Central memory CD8-positive, alpha-beta T cell (primary cell): ENCODE measurements around the gene CDC42EP4.
A peak's percentile ranks its signal among the peaks of the same experiment; 100 is the strongest.

Experiments
- ATAC-seq: fragments of 150-1000 bp; cut with Tn5 transposase; replicated peaks from 2 replicates; pipeline ENCODE4 v1.10.0; 2022; ENCODE audit warnings: mild to moderate bottlenecking, moderate FRiP score, moderate number of reproducible peaks; ENCODE audit not compliant: poor library complexity, severe bottlenecking; ENCODE audit errors: extremely low read depth
- DNase-seq, 2 donors: peaks; one replicate each; pipeline ENCODE4 v3.0.0; 2021; ENCODE audit warnings: low spot score in 2 of 2
- H3K27ac Mint-ChIP-seq: one replicate; pipeline ENCODE4 v1.8.0; 2022; ENCODE audit warnings: low read depth, mild to moderate bottlenecking, moderate library complexity, mixed read lengths
- H3K27me3 Mint-ChIP-seq: one replicate; pipeline ENCODE4 v1.8.0; 2022; ENCODE audit warnings: mixed read lengths
- H3K36me3 Mint-ChIP-seq: one replicate; pipeline ENCODE4 v1.8.0; 2022; ENCODE audit warnings: mild to moderate bottlenecking, moderate library complexity, mixed read lengths; ENCODE audit not compliant: insufficient read depth
- H3K4me1 Mint-ChIP-seq: one replicate; pipeline ENCODE4 v1.8.0; 2022; ENCODE audit warnings: mixed read lengths
- H3K4me3 Mint-ChIP-seq: one replicate; pipeline ENCODE4 v1.8.0; 2022; ENCODE audit warnings: mild to moderate bottlenecking, moderate library complexity, mixed read lengths
- H3K9me3 Mint-ChIP-seq: one replicate; pipeline ENCODE4 v1.8.0; 2022; ENCODE audit warnings: mixed read lengths

The CDC42EP4 gene

DNA sequence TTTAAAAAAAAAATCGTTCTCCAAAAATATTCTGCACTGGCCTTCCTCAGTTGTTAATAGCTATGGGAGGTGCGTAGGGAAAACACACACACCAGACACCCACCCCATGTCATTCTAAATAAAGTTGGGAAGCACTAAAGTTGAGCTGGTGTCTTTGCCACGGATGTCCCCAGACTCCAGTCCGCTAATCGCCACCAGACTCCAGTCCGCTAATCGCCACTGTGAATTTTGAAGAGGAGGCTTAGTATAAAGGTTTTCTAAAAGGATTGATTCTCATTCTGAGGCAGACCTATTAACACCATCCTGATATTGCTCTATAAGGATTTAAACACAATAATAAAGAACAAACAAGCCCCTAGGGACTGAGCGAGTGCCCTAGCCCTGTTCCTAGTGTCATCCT, 27.4 kb downstream of the CDC42EP4 start:
- Mint-ChIP-seq H3K27me3 (peaks cover 37% of the 10 kb centered on the region), H3K9me3 (no peaks in the 10 kb centered on the region), H3K4me1 (no peaks in the 10 kb centered on the region), H3K36me3 (no peaks in the 10 kb centered on the region), H3K27ac (no peak overlapping the region), H3K4me3 (no peak overlapping the region)
- no peak for DNase-seq
- no peak for ATAC-seq

DNA sequence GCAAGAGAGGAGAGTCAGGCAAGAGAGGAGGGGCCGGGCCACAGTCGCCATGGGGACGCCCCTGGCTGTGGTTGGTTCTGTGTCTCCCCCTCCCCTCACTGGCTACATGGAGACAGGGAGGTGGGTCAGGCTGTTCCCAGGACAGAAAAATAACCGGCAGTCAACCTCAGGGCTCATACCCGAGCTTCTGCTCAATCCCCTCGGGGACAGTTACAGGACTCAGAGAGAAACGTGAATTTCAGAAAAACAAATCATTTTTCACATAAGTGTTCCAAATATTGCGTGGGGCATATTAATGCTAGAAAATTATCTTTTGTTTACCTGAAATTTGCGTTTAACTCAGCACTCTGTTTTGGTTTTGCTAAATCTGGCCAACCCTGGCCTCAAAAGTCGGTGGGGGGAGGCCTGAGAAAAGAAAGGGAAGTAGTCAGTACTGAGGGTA, 27.9 kb downstream of the CDC42EP4 start:
- ATAC-seq (no peak), DNase-seq (no peak)
- no peak overlapping the region for H3K4me3 Mint-ChIP-seq
- peaks cover 37% of the 10 kb centered on the region for H3K27me3 Mint-ChIP-seq
- H3K9me3 Mint-ChIP-seq, result no peaks in the 10 kb centered on the region
- H3K4me1 Mint-ChIP-seq, result no peaks in the 10 kb centered on the region
- H3K36me3 Mint-ChIP-seq, result no peaks in the 10 kb centered on the region
- H3K27ac Mint-ChIP-seq, result no peak overlapping the region

DNA sequence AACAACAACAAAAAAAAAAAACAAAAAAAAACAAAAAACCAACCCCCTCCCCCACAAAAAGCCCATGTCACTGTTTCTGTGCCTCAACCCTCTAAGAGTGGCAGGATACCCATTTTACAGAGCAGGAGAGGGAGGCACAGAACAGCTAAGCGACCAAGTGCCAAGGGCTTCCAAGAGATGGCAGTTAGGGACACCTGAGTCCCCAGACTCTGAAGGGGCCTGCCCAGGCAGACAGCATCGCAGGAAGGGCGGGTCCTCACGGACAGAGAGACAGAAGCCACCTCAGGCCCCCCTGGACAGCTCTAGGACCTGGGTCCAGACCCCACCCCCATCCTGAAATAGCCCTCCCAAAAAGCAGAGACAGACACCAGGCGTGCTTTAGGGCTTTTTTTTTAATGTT, 28.6 kb downstream of the CDC42EP4 start:
- Mint-ChIP-seq H3K4me3 (no peak overlapping the region), H3K9me3 (no peaks in the 10 kb centered on the region), H3K4me1 (no peaks in the 10 kb centered on the region), H3K36me3 (no peaks in the 10 kb centered on the region), H3K27ac (no peak overlapping the region), H3K27me3 (peaks cover 37% of the 10 kb centered on the region)
- ATAC-seq, result no peak
- no peak for DNase-seq

DNA sequence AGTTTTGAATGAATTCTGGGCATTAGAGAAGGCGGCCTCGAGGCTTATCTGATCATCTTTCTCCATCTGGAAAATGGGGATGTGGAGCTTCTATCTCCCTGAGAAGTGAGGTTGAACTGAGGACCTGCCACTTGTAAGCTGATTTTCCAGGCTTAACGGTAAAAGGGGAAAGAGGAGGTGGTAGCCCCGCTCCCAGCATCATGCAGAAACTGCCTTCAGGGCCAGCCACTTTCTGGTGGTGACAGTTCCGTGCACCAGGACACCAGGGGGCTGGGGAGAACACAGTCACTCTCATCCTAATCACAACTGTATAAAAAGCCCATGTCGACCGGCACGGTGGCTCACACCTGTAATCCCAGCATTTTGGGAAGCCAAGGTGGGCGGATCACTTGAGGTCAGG, 29.2 kb downstream of the CDC42EP4 start:
- Mint-ChIP-seq H3K4me3 (no peak overlapping the region), H3K27ac (no peak overlapping the region), H3K9me3 (no peaks in the 10 kb centered on the region), H3K27me3 (peaks cover 37% of the 10 kb centered on the region), H3K36me3 (no peaks in the 10 kb centered on the region), H3K4me1 (no peaks in the 10 kb centered on the region)
- no peak for DNase-seq
- ATAC-seq, result no peak

DNA sequence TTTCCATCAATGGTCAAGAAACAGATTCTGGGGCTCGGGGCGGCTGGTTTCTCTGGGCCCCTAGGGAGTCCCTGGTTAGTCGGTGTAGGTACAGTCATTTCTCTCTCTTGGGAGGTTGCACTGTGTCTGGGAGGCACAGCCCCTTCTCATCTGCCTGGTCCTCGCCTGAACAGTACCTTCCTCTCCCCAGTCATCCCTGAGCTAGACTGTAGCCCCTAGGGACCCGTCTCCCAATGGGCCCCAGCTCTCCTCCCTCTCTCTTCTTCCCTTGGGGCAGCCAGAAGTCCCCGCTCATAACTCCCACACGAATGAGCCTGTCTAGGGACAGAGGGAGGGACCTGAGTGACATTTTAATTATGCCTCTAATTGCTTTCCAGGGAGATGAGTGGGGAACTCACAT, 29.9 kb downstream of the CDC42EP4 start:
- peaks cover 30% of the 10 kb centered on the region for H3K27me3 Mint-ChIP-seq
- H3K4me3 Mint-ChIP-seq, result no peak overlapping the region
- H3K4me1 Mint-ChIP-seq, result no peaks in the 10 kb centered on the region
- H3K9me3 Mint-ChIP-seq, result no peaks in the 10 kb centered on the region
- no peak overlapping the region for H3K27ac Mint-ChIP-seq
- DNase-seq, result no peak
- no peaks in the 10 kb centered on the region for H3K36me3 Mint-ChIP-seq
- no peak for ATAC-seq

DNA sequence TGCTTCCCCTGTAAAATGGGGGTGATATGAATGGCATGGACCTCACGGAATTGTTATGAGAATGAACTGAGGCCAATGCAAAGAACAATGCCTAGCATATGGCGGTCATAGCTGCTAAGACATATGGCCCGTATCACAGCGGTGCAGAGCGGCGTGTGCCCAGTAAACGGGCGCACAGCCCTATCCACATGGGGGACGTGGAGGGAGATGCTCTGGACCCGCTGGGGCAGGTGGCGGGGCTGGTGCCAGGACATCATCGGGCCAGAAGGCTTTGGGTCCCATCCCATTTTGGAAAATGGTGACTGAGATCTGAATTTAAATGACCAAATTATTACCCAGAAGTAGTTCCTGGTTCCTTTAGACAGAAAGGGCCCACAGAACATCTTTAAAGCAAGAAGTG, 31.6 kb downstream of the CDC42EP4 start:
- no peak overlapping the region for H3K27ac Mint-ChIP-seq
- ATAC-seq (no peak), DNase-seq (no peak)
- H3K4me3 Mint-ChIP-seq, result no peak overlapping the region
- H3K27me3 Mint-ChIP-seq, result peaks cover 24% of the 10 kb centered on the region
- no peaks in the 10 kb centered on the region for H3K9me3 Mint-ChIP-seq
- no peaks in the 10 kb centered on the region for H3K4me1 Mint-ChIP-seq
- no peaks in the 10 kb centered on the region for H3K36me3 Mint-ChIP-seq

DNA sequence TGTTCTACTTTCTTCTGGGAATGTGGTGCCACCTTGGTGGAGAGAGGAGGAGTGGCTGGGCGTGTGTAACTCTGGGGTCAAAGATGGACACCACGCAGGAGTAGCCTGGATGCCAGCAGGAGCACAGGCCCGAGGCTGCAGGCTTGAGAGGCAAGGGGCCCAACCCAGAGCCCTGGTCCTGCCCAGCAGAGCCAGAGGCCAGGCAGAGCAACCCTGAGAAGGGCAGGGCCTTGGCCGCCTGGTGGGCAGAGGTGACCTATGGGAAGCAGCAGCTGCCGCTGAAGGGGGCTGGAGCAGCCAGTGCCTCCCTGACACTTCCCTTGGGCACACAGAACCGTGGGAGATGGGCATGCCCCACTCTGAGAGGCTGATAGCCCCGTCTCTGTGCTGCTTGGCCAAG, 32.1 kb downstream of the CDC42EP4 start:
- Mint-ChIP-seq H3K9me3 (no peaks in the 10 kb centered on the region), H3K4me3 (no peak overlapping the region), H3K36me3 (no peaks in the 10 kb centered on the region), H3K4me1 (no peaks in the 10 kb centered on the region), H3K27me3 (peaks cover 24% of the 10 kb centered on the region), H3K27ac (no peak overlapping the region)
- no peak for DNase-seq
- ATAC-seq, result no peak

DNA sequence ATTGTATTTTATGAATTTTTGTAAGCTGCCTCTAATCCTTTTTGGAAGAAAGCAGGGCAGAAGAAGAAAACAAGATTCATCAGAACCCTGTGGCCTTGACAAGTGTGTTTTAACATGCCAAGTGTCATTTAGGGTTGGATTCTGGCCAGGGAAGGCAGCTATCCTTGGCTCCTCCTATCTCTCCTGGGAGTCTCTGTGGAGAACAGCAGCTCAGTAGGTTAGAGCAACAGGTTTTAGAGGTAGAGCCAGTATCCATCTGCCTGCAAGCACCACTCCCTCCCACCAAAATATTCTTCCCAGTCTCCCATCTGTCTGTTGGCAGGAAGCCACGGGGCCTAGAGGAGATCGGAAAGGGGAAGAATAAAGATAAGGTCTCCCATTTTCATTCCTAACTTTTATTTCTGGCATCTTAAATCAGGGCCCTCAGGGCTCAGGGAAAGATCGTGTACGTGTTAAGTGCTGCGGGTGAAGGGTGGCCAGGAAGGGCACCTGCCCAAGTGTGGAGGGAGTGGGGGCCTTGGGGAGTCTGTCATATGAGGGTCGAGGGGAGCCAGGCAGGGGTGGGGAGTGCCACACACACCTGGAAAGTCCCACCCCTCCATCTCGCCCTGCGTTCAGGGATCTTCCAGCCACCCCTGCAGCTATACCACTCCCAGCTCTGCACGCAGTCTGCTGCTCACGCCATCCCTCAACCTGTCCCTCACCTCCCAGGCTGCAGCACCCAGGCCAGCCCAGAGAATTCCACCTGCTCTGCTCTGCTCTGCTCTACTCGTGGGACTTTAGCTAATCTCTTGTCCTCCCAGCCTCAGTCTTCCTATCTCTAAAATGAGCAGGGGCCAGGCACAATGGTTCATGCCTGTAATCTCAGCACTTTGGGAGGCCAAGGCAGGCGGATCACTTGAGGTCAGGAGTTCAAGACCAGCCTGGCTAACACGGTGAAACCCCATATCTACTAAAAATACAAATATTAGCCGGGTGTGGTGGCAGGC, 33.0 kb downstream of the CDC42EP4 start:
- H3K4me1 Mint-ChIP-seq, result no peaks in the 10 kb centered on the region
- DNase-seq, result no peak
- H3K27ac Mint-ChIP-seq, result no peak overlapping the region
- H3K4me3 Mint-ChIP-seq, result no peak overlapping the region
- H3K27me3 Mint-ChIP-seq, result peaks cover 24% of the 10 kb centered on the region
- H3K36me3 Mint-ChIP-seq, result no peaks in the 10 kb centered on the region
- H3K9me3 Mint-ChIP-seq, result no peaks in the 10 kb centered on the region
- no peak for ATAC-seq

DNA sequence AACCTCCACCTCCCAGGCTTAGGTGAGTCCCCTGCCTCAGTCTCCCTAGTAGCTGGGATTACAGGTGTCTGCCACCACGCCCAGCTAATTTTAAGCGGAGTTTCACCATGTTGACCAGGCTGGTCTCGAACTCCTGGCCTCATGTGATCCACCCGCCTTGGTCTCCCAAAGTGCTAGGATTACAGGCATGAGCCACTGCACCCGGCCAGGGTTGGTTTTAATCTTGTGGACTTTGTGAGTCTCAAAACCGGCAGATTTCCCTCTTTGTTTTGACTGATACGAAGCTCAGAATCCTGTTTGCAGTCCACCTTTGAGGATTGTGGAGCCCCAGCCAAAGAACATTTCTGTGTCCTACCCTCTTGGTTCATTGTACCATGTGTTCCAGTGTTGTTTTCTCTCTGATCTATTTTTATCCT, 33.7 kb downstream of the CDC42EP4 start:
- Mint-ChIP-seq H3K4me3 (no peak overlapping the region), H3K9me3 (no peaks in the 10 kb centered on the region), H3K4me1 (no peaks in the 10 kb centered on the region), H3K27ac (no peak overlapping the region), H3K27me3 (peaks cover 24% of the 10 kb centered on the region), H3K36me3 (no peaks in the 10 kb centered on the region)
- no peak for ATAC-seq
- no peak for DNase-seq

DNA sequence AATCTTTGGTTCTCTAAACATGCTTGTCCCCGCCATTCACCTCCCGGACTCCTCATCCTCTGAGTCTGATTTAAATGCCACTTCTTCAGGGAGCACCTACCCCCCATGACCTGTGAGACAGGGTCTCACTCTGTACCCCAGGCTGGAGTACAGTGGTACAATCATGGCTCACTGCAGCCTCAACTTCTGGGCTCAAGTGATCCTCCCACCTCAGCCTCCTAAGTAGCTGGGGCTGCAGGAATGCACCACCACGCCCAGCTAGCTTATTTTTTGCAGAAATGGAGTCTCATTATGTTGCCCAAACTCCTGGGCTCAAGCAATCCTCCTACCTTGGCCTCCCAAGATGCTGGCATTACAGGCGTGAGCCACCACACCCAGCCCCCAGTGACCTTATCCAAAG, 37.3 kb downstream of the CDC42EP4 start:
- Mint-ChIP-seq H3K4me1 (no peaks in the 10 kb centered on the region), H3K27ac (no peak overlapping the region), H3K4me3 (no peak overlapping the region), H3K27me3 (peaks cover 14% of the 10 kb centered on the region), H3K9me3 (no peaks in the 10 kb centered on the region), H3K36me3 (no peaks in the 10 kb centered on the region)
- DNase-seq, result no peak
- no peak for ATAC-seq

DNA sequence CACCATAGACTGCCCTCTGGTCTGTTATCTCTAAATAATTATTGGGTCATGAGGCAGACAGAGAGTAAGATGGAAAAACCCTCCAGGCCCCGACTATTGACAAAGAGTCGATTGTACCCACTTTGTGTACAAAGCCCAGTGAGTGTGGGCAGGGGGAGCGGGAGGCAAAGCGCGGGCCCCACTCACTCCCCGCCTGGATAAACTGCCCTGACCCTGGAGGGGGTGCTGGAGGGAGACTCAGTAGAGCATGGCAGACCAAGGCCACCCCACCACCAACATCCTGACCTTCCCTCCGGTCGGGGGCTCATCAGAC, 38.9 kb downstream of the CDC42EP4 start:
- DNase-seq (no peak), ATAC-seq (no peak)
- H3K36me3 Mint-ChIP-seq, result no peaks in the 10 kb centered on the region
- no peaks in the 10 kb centered on the region for H3K9me3 Mint-ChIP-seq
- H3K27ac Mint-ChIP-seq, result no peak overlapping the region
- H3K27me3 Mint-ChIP-seq, result no peaks in the 10 kb centered on the region
- no peaks in the 10 kb centered on the region for H3K4me1 Mint-ChIP-seq
- no peak overlapping the region for H3K4me3 Mint-ChIP-seq

DNA sequence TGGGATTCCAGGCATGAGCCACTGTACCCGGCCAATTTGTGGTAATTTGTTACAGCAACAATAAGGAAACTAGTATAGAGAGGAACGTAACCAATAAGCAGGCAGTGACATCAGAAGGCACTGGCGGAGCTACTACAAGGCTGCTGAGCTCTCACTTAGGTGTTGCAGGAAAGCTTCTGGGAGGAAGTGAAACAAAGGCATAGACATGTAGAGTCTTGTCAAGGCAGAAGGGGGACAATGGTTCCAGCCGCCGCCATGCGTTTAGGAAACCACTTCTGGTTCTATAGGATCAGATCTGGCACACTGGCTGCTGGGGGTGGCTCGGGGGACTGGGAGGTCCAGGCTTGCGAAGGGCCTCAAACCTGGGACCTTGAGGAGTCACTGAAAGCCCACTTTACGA, 40.7 kb downstream of the CDC42EP4 start:
- ATAC-seq, result peak; percentile 43
- H3K27ac Mint-ChIP-seq, result no peak overlapping the region

DNA sequence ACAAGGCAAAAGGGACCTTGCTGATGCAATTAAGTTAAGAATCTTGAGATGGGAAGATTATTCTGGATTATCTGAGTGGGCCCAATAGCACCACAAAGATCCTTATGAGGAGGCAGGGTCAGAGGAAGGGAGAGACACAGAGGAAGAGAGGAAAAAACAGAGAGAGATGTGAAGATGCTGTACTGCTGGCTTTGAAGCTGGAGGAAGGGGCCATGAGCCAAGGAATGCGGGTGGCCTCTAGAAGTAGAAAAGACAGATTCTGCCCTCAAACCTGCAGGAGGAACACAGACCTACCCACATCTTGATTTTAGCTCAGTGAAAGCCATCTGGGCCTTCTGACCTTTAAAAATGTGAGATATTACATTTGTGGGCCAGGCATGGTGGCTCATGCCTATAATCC, 42.0 kb downstream of the CDC42EP4 start:
- no peak overlapping the region for H3K27ac Mint-ChIP-seq
- no peaks in the 10 kb centered on the region for H3K4me1 Mint-ChIP-seq
- ATAC-seq (no peak), DNase-seq (no peak)
- no peaks in the 10 kb centered on the region for H3K36me3 Mint-ChIP-seq
- H3K27me3 Mint-ChIP-seq, result no peaks in the 10 kb centered on the region
- H3K4me3 Mint-ChIP-seq, result no peak overlapping the region
- no peaks in the 10 kb centered on the region for H3K9me3 Mint-ChIP-seq

More for the DNA sequence above, 40.7 kb downstream of the CDC42EP4 start:
- H3K9me3 Mint-ChIP-seq, result no peaks in the 10 kb centered on the region
- H3K4me3 Mint-ChIP-seq, result no peak overlapping the region
- no peak for DNase-seq
- no peaks in the 10 kb centered on the region for H3K27me3 Mint-ChIP-seq
- no peaks in the 10 kb centered on the region for H3K4me1 Mint-ChIP-seq
- H3K36me3 Mint-ChIP-seq, result no peaks in the 10 kb centered on the region
